NCI-H2107 treated with DMSO at 0.1 percent for 48 hours (cell line): Measurements from ENCODE around the gene SLC22A17.
"Not testable (repeated sequence)": the region's sequence is repeated elsewhere in the genome, so short reads cannot be mapped to it uniquely, and the experiment has no call there.

ENCODE experiments used
- DNase-seq: peaks from one replicate; lab custom pipeline; 2025; ENCODE audit not compliant: unreplicated experiment; lab: John Stamatoyannopoulos, UW

The SLC22A17 gene

GRCh38 chr14:23352506-23353432, at the start of gene SLC22A17:
Gene SLC22A17 (minus strand): TSS chr14:23352887.
- DNase-seq = peak; percentile 87

GRCh38 chr14:23401291-23401690, 48.6 kb upstream of the SLC22A17 start:
- DNase-seq = no peak

GRCh38 chr14:23400496-23401149, 47.9 kb upstream of the SLC22A17 start:
- DNase-seq = not testable (repeated sequence)

- DNase-seq = no peak
Observed at GRCh38 chr14:23399591-23399990, 46.9 kb upstream of the SLC22A17 start.

- no peak for DNase-seq
Observed at GRCh38 chr14:23399136-23399535, 46.4 kb upstream of the SLC22A17 start.

- DNase-seq = peak; percentile 99
Observed at GRCh38 chr14:23398348-23398747, 45.7 kb upstream of the SLC22A17 start.

GRCh38 chr14:23396781-23397407, 44.2 kb upstream of the SLC22A17 start:
- no peak for DNase-seq

GRCh38 chr14:23396126-23396525, 43.4 kb upstream of the SLC22A17 start:
- DNase-seq = no peak

- no peak for DNase-seq
Observed at GRCh38 chr14:23392613-23393012, 39.9 kb upstream of the SLC22A17 start.

- not testable (repeated sequence) for DNase-seq
Observed at GRCh38 chr14:23389871-23390270, 37.2 kb upstream of the SLC22A17 start.

GRCh38 chr14:23389396-23389795, 36.7 kb upstream of the SLC22A17 start:
- DNase-seq = no peak

- DNase-seq = no peak
Observed at GRCh38 chr14:23388996-23389395, 36.3 kb upstream of the SLC22A17 start.

- DNase-seq = no peak
Observed at GRCh38 chr14:23387916-23388882, 35.5 kb upstream of the SLC22A17 start.

- DNase-seq = no peak
Observed at GRCh38 chr14:23386999-23387398, 34.3 kb upstream of the SLC22A17 start.

- not testable (repeated sequence) for DNase-seq
Observed at GRCh38 chr14:23386266-23386657, 33.6 kb upstream of the SLC22A17 start.

- no peak for DNase-seq
Observed at GRCh38 chr14:23385642-23386265, 33.1 kb upstream of the SLC22A17 start.

GRCh38 chr14:23385244-23385641, 32.6 kb upstream of the SLC22A17 start:
- no peak for DNase-seq

- no peak for DNase-seq
Observed at GRCh38 chr14:23384364-23385080, 31.8 kb upstream of the SLC22A17 start.

- no peak for DNase-seq
Observed at GRCh38 chr14:23382731-23383440, 30.2 kb upstream of the SLC22A17 start.
